SH-SY5Y (cell line): Measurements from ENCODE around the gene BHLHA9.

Experiments used
- GATA2 ChIP-seq: IDR thresholded peaks from 2 replicates; pipeline ENCODE4 v1.6.1; 2011; ENCODE audit warnings: mild to moderate bottlenecking, low read depth, low read length
- GATA3 ChIP-seq: IDR thresholded peaks from 2 replicates; pipeline ENCODE4 v1.6.1; 2011; ENCODE audit warnings: low read depth, mild to moderate bottlenecking, low read length, moderate library complexity

GRCh38 chr17:1272701-1273100, 2.5 kb downstream of the BHLHA9 start:
- TF ChIP-seq GATA2 (no peak), GATA3 (no peak)
